Liver (tissue), 3 donors: Measurements from ENCODE around the gene DDX5.

Experiments
- ATF3 ChIP-seq: IDR thresholded peaks from 2 replicates; pipeline ENCODE4 v1.6.1; 2016; ENCODE audit warnings: antibody characterized with exemption
- CTCF ChIP-seq: fragments of 150-350 bp; IDR thresholded peaks from 2 replicates; pipeline ENCODE4 v1.5.1; 2017; ENCODE audit warnings: improper control_type of control experiment, low read depth, low read length; ENCODE audit not compliant: missing input control
- HNF4G ChIP-seq: IDR thresholded peaks from 2 replicates; pipeline ENCODE4 v1.6.1; 2016; ENCODE audit warnings: antibody characterized with exemption
- JUND ChIP-seq, 2 donors: IDR thresholded peaks; 2 replicates each; pipeline ENCODE4 v1.6.1; 2016; ENCODE audit warnings: antibody characterized with exemption in 2 of 2
- RAD21 ChIP-seq, 2 donors: IDR thresholded peaks; 2 replicates each; pipeline ENCODE4 v1.6.1; 2016; ENCODE audit warnings: antibody characterized with exemption in 2 of 2, mild to moderate bottlenecking in 2 of 2
- REST ChIP-seq: IDR thresholded peaks from 2 replicates; pipeline ENCODE4 v1.6.1; 2016; ENCODE audit warnings: antibody characterized with exemption, mild to moderate bottlenecking
- TAF1 ChIP-seq: conservative IDR thresholded peaks from 2 replicates; pipeline ENCODE4 v1.6.1; 2016; ENCODE audit warnings: antibody characterized with exemption, mild to moderate bottlenecking
- donor health status: healthy.
- donor health status: healthy.

GRCh38 chr17:64477849-64478248 is 28.2 kb downstream of the DDX5 start:
- TF ChIP-seq HNF4G = no peak
- no peak for TF ChIP-seq JUND (IDR thresholded peaks at IDR 0.05)
- no peak for TF ChIP-seq CTCF
- no peak for TF ChIP-seq RAD21 (IDR thresholded peaks at IDR 0.05)
- TF ChIP-seq REST = no peak
- no peak for TF ChIP-seq TAF1
- no peak for TF ChIP-seq ATF3
